DMS114 treated with DMSO at 0.1 percent for 48 hours (cell line): ENCODE data around the gene SEC22C.

Experiments
- DNase-seq: peaks from one replicate; lab custom pipeline; 2025; ENCODE audit not compliant: unreplicated experiment; lab: John Stamatoyannopoulos, UW

The SEC22C gene

DNA sequence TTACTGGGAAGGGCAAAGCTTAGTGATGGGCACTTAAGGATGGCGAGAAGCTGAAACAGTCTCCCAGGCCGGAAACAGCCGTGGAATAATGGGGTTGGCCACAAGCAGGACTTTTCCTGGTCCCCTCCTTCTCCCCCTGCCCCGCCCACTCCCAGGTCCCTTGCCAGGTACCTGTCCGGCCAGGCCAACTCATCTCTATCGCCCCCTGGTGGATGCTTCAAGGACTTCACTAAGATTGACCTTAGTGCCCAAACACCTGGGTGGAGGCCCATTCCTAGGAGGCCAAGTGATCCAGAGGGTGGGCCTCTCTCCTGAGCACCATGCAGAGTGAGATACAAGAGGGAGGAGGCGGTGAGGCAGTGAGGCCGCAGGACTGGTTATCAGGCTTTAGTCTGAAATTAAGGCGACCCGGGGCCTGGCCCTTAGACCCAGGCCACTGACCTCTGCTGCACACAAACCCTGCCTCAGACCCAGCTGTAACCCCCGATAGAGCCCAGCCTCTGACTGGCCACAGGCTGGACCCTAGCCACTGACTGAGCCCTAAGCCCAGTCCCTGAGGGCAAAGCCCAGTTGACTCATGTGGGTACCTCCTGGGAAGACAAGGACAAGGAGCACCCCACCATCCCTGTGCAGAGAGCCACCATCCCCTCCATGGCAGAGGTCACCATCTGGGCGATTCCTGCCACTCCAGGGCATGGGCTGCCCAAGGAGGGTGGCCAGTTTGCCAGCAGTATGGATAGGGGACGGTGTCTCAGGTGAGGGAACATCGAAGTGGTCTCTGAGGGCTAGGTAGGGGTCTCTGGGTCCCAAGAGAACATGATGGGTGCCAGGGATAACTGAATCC lies 41.7 kb downstream of the SEC22C start:
- no peak for DNase-seq

DNA sequence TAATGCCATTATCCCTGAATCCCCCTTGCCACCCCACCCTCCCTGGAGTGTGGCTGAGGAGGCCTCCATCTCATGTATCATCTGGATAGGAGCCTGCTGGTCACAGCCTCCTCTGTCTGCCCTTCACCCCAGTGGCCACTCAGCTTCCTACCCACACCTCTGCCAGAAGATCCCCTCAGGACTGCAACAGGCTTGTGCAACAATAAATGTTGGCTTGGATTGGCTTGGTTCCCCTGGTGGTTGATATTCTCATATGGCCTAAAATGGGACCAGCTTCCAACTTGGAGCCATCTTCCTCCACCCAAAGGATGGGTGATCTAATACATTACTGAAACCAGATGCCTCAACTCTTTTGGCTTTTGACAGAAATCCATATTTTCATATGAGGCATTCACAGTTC lies 44.4 kb downstream of the SEC22C start:
- no peak for DNase-seq

GRCh38 chr3:42535981-42536784 lies 45.6 kb downstream of the SEC22C start:
- no peak for DNase-seq

GRCh38 chr3:42533161-42533897 lies 48.4 kb downstream of the SEC22C start:
- no peak for DNase-seq

GRCh38 chr3:42532229-42532628 lies 49.5 kb downstream of the SEC22C start:
- DNase-seq, result no peak

GRCh38 chr3:42531470-42531869 lies 50.3 kb downstream of the SEC22C start:
- no peak for DNase-seq

DNA sequence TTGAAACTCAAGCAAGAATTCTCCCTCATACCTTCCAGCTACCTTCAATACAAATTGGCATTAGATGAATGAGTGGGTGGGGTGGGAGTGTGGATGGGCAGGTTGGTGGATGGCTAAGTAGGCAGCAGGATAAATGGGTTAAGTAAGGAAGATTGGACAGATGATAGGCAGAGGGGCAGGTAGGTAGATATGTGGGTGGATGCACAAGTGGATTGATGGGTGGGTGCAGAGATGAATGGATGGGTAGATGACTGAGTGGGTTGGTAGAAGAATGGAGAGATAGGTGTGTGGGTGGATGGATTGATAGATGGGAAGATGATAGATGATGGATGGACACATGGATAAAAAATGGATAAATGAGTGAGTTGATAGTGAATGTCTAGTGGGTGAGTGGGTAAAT lies 51.7 kb downstream of the SEC22C start:
- DNase-seq, result no peak

GRCh38 chr3:42529468-42529867 lies 52.3 kb downstream of the SEC22C start:
- no peak for DNase-seq

DNA sequence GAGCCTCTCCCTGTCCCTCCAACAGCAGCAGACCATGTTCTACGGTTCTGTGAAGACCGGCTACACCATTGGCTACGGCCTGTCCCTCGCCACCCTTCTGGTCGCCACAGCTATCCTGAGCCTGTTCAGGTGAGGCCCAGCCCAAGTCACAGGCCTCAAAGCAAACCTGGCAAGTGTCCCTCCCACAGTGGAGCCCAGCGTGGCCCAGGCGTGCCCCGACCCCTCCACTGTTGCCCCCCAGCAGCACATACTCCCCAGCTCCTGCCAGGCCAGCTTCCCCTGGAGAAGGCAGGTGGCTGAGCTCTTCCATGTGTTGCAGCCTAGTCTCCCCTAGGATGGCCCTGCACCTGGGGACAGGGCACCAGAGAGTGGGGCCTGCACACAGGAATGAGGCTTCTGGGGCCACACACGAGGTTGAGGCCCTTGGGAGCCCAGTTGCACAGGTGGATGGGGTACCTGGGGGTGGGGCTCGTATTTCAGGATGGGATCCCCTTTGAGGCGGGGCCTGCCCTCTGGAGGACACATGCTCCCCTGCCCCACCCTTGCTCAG lies 54.3 kb downstream of the SEC22C start:
- no peak for DNase-seq

DNA sequence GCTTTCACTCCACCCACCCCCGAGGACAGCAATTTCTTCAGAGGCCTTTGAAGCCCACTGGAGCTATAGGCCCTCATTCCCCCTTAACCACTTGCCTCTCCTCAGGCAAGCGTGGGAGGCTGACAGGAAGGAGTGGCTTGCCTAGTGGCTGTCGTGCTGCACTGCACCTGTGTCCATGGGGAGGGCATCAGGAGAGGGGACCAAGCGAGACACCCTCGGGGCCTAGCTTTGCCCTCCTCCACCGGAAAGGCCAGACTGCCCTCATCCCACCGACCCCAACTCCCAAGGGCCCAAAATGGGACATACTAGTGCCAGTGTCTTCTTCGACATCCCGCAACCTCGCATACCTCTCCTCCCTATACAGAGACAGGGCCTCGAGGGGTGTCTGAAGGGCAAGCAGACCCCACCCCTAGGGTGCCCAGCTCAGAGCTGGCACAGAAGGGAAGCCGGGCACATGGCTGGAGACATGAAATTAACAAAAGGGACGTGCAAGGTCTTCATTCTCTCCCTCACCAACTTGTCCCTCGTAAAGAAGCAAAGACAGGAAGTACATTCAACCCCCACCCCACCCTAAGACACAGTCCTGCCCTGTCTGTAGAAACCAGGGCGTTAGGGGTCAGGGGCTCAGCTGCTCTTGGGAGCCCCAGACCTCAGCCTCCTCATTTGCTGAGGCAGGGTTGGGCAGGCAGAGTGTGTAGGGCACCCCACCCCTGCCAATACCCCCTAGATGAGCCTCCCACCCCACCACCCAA lies 55.0 kb downstream of the SEC22C start:
- DNase-seq, result no peak

DNA sequence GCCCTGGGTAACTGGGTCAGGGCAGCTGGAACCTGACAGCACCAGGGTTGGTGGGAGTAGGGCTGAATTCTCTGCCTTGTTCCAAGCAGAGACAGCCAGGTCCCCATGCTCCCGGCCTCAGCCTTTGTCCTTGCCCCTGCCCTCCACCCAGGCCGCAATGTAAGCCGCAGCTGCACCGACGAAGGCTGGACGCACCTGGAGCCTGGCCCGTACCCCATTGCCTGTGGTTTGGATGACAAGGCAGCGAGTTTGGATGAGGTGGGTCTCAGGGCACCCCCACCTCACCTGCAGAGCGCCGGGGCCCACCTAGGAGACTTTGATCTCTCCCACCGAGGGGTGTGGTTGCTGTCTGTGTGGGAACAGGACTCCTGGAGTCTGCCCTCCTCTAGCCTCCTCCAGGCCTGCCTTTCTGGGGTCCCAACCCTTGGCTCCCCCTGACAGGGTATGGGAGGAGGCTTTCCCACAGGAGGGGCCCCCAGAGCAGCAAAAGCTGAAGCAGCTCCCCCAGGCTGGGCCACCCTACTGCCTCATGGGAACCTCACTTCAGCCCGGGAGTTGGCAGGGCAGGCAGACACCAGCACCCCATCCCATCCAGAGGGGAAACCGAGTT lies 55.9 kb downstream of the SEC22C start:
- DNase-seq, result no peak

DNA sequence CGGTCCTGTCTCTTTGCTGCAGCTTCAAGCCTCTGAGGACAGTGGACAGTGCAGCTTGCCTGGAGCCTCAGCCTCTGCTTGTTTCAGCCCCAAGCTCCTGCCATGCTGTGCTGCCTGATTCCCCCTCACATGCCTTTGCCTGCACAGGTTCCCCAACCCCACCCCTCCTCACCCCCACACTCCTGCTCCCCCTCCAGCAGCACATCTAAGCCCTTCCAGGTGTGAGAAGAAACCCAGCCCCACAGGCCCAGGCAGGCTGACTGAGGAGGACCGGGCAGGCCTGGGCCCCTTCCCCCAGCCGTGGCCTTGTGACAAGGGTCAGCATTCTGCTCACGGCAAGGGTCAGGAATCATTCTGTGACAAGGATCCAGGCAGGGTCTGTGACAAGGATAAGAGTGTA lies 56.6 kb downstream of the SEC22C start:
- no peak for DNase-seq

DNA sequence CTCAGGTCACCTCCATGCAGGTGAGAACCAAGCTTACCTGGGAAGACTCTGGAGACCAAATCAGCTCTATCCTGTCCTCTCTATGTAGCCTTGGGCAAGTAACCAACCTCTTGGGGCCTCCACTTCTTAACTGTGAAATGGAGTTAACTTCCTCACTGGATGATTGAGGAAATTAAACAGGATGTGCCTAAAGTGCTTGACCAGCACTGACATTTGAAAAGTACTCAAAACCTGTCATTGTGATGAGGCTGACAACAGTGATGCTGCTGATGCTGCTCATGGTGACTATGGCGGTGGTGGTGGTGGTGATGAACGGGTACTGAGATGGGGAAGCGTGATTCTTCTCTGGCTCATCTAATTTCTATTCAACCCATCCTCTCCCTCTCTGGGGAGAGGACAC lies 57.0 kb downstream of the SEC22C start:
- DNase-seq, result no peak

DNA sequence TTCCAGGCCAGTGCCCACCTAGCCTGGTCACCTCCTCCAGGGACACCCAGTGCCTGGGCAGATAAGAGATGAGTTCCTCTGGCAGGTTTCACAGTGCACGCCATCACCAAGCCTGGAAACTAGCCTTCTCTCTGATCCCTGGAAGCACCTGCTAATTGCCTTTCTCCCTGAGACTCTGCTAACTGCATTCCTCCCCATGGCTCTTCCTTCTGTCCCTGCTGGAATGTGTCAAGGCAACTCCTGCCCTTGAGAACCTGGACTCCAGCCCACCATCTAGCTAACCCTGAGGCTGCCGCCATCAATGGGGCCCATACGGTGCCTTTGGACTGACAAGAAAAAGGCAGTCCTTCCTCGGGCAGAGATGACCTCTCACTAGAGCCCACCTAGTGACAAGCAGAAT lies 60.9 kb downstream of the SEC22C start:
- no peak for DNase-seq

GRCh38 chr3:42520336-42520735 lies 61.4 kb downstream of the SEC22C start:
- no peak for DNase-seq

GRCh38 chr3:42519568-42519962 lies 62.2 kb downstream of the SEC22C start:
- DNase-seq, result no peak

GRCh38 chr3:42518800-42519567 lies 62.8 kb downstream of the SEC22C start:
- DNase-seq, result no peak

DNA sequence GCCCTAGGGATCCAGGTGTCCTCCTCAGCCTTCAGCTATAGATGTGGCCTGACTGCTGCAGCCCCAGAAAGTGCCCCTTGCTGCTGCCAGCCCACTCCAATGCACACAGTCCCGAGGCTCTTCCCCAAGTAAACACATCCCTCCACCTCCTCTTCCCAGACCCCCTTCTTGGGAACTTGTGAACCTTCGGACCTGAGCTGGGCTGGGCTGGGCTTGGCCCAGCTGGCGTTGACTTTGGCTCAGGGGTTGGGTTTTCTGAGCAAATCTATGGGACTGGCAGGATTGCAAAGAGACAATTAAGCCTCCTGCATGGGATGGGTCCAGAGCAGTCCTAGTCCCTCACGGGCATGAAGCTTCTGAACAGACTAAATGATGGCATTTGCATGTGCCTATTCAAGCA lies 64.7 kb downstream of the SEC22C start:
- DNase-seq, result no peak

- no peak for DNase-seq
Measured at GRCh38 chr3:42516443-42516842, 65.3 kb downstream of the SEC22C start.
